Epithelial cell of proximal tubule (primary cell): ENCODE measurements around the gene TRIM62. TPM values are rescaled to one million over a fixed set of nuclear protein-coding genes. Genes with fewer than 3 reads are reported as not detected.

Experiments
- DNase-seq: peaks from one replicate; pipeline ENCODE4 v3.0.0-alpha.2; 2011; ENCODE audit warnings: low read depth
- H3K4me3 ChIP-seq: 2 replicates; pipeline ENCODE4 v1.5.1; 2011; ENCODE audit warnings: low read depth, mild to moderate bottlenecking, low read length
- total RNA-seq: library from RNA; depleted of rRNA; stranded (reverse); fragments of >200 nt; gene quantifications from 2 replicates; pipeline ENCODE4 v1.2.3, GENCODE V29; 2015
- TF ChIP-seq, protein P1 (sequence below): conservative IDR thresholded peaks from 2 replicates; pipeline ENCODE4 v1.5.1; 2012; ENCODE audit warnings: low read depth, mild to moderate bottlenecking, low read length

Gene TRIM62
- total RNA-seq, result 1.4 and 3.2 TPM in 2 replicates

- peak within 1 kb of the TSS; percentile 69 for H3K4me3 ChIP-seq
- no peak for DNase-seq
- TF ChIP-seq, protein P1, sequence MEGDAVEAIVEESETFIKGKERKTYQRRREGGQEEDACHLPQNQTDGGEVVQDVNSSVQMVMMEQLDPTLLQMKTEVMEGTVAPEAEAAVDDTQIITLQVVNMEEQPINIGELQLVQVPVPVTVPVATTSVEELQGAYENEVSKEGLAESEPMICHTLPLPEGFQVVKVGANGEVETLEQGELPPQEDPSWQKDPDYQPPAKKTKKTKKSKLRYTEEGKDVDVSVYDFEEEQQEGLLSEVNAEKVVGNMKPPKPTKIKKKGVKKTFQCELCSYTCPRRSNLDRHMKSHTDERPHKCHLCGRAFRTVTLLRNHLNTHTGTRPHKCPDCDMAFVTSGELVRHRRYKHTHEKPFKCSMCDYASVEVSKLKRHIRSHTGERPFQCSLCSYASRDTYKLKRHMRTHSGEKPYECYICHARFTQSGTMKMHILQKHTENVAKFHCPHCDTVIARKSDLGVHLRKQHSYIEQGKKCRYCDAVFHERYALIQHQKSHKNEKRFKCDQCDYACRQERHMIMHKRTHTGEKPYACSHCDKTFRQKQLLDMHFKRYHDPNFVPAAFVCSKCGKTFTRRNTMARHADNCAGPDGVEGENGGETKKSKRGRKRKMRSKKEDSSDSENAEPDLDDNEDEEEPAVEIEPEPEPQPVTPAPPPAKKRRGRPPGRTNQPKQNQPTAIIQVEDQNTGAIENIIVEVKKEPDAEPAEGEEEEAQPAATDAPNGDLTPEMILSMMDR, result no peak
Measured at GRCh38 chr1:33181921-33182341, at the start of gene TRIM62. Gene TRIM62 (minus strand): TSS chr1:33182043. CDS start chr1:33181432, 611 bp downstream.

GRCh38 chr1:33231166-33231565 lies 49.3 kb upstream of the TRIM62 start:
- TF ChIP-seq, protein P1, result no peak
- no peak overlapping the region for H3K4me3 ChIP-seq
- DNase-seq, result no peak

DNA sequence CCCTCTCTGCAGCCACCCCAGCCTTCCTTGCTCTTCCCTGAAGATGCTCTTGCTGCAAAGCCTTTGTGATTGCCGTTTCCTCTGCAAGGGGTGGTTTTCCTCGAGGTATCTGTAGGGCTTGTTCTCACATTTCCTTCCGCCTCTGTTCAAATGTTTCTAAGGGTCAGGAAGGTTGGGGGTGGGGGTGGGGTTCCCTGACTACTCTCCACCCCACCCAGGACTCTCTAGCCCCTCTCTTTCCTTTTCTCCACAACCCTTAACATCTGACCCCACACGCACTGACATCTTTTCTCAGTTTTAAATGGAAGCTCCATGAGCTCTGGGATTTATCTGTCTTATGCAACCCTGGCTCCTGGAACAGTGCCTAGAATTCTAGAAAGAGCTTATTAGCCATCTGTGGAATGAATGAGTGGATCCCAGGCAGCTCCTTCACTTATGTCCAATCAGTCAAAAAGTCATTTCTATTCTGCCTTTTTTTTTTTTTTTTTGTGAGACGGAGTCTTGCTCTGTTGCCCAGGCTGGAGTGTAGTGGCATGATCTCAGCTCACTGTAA lies 47.2 kb upstream of the TRIM62 start:
- DNase-seq, result peak; percentile 52
- H3K4me3 ChIP-seq, result no peak overlapping the region
- TF ChIP-seq, protein P1, result no peak

- no peak overlapping the region for H3K4me3 ChIP-seq
- TF ChIP-seq, protein P1, result no peak
- DNase-seq, result no peak
Measured at GRCh38 chr1:33225586-33225985, 43.7 kb upstream of the TRIM62 start.

GRCh38 chr1:33224166-33224707 lies 42.4 kb upstream of the TRIM62 start:
- no peak overlapping the region for H3K4me3 ChIP-seq
- no peak for DNase-seq
- TF ChIP-seq, protein P1, result no peak

DNA sequence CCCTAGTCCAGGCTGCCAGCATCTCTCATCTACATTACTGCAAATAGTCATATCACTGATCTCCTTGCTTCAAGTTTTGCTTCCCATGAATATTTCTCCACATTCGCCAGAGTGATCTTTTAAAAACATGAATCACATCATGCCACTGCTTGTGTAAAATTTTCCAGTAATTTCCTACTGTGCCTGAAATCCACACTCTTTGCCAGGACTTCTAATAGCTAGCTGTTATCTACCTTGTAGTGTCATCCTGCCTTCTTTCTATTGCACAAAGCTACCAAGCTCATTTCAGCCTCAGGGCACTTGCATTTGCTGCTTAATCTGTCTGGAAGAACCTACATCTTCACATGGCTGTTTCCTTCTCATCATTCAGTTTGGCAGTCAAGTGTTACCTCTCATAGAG lies 40.5 kb upstream of the TRIM62 start:
- DNase-seq, result no peak
- TF ChIP-seq, protein P1, result no peak
- no peak overlapping the region for H3K4me3 ChIP-seq

GRCh38 chr1:33221385-33221758 lies 39.5 kb upstream of the TRIM62 start:
- TF ChIP-seq, protein P1, result no peak

More at GRCh38 chr1:33221385-33221758, 39.5 kb upstream of the TRIM62 start:
- H3K4me3 ChIP-seq, result no peak overlapping the region
- no peak for DNase-seq
